Aortic smooth muscle cell (primary cell): ENCODE results near the gene PMPCB. TPM values are rescaled to one million over a fixed set of nuclear protein-coding genes. Genes with fewer than 3 reads are reported as not detected.

Experiments
- total RNA-seq: library from RNA; depleted of rRNA; stranded (reverse); fragments of >200 nt; gene quantifications from 2 replicates; pipeline ENCODE4 v1.2.3, GENCODE V29; 2014

The PMPCB gene
- 52.2 and 61.6 TPM in 2 replicates for total RNA-seq

GRCh38 chr7:103296901-103297836 lies at the start of gene PMPCB:
TSS of gene PMPCB (plus strand) at chr7:103297435. CDS start at chr7:103297460, 25 bp downstream.

GRCh38 chr7:103344453-103345149 lies 47.4 kb downstream of the PMPCB start, which contains the start of gene DNAJC2:
TSS of gene DNAJC2 (minus strand) at chr7:103344767. CDS start at chr7:103344622, 145 bp downstream.

GRCh38 chr7:103347507-103348267 lies 50.5 kb downstream of the PMPCB start, which contains the start of gene PSMC2:
TSS of gene PSMC2 (plus strand) at chr7:103347643. CDS start at chr7:103347712, 69 bp downstream.

Other genes starting within 250 kb of the PMPCB start
- gene FBXL13, start 222.6 kb upstream of the PMPCB start, total RNA-seq, result 4.4 and 4.5 TPM in 2 replicates
- gene ARMC10, start 222.3 kb upstream of the PMPCB start, total RNA-seq, result 36.7 and 41.0 TPM in 2 replicates
- 32.9 and 40.8 TPM in 2 replicates for gene NAPEPLD, start 148.3 kb upstream of the PMPCB start, total RNA-seq
- 16.5 and 17.0 TPM in 2 replicates for gene DNAJC2, start 47.3 kb downstream of the PMPCB start, total RNA-seq
- 263 and 288 TPM in 2 replicates for gene PSMC2, start 50.2 kb downstream of the PMPCB start, total RNA-seq
- gene SLC26A5, start 148.8 kb downstream of the PMPCB start, total RNA-seq, result not detected in 2 replicates